ENCODE results near the gene NFATC2. TPM values are rescaled to one million over a fixed set of nuclear protein-coding genes. Genes with fewer than 3 reads are reported as not detected.

NFATC2 gene
- total RNA-seq, 4 donors from 2014 or later: 4.4 to 38.0 (median 13.6) TPM

- Histone ChIP-seq H3K36me3 (peaks cover 0 to 4% (median 0%) of the 10 kb centered on the region in 3 donors), H3K27me3 (no peaks in the 10 kb centered on the region), H3K27ac (no peak overlapping the region), H3K9me3 (no peaks in the 10 kb centered on the region), H3K4me1 (peaks cover 0 to 16% (median 13%) of the 10 kb centered on the region in 4 donors), H3K4me3 (no peak overlapping the region)
- no peak for DNase-seq
- TF ChIP-seq POLR2A (IDR thresholded peaks at IDR 0.05) (no peak), CTCF (IDR thresholded peaks at IDR 0.05) (no peak)
These were observed 89.7 kb downstream of the NFATC2 start for GRCh38 chr20:51452734-51453365.

- H3K4me3 ChIP-seq: no peak overlapping the region
- TF ChIP-seq CTCF (IDR thresholded peaks at IDR 0.05) (no peak), POLR2A (IDR thresholded peaks at IDR 0.05) (no peak)
- H3K27ac ChIP-seq: no peak overlapping the region
- H3K4me1 ChIP-seq: peaks cover 0 to 12% (median 11%) of the 10 kb centered on the region in 4 donors
- no peak for DNase-seq
- peaks cover 0 to 4% (median 0%) of the 10 kb centered on the region in 3 donors for H3K36me3 ChIP-seq
- no peaks in the 10 kb centered on the region for H3K27me3 ChIP-seq
- H3K9me3 ChIP-seq: no peaks in the 10 kb centered on the region
These were observed 90.4 kb downstream of the NFATC2 start for GRCh38 chr20:51452091-51452613.

GRCh38 chr20:51451484-51451883, 91.0 kb downstream of the NFATC2 start:
- H3K4me3 ChIP-seq: no peak overlapping the region
- H3K27ac ChIP-seq: no peak overlapping the region
- H3K4me1 ChIP-seq: peaks cover 0 to 8% (median 4%) of the 10 kb centered on the region in 4 donors
- no peaks in the 10 kb centered on the region for H3K9me3 ChIP-seq
- H3K27me3 ChIP-seq: no peaks in the 10 kb centered on the region
- no peak for TF ChIP-seq POLR2A (IDR thresholded peaks at IDR 0.05)
- TF ChIP-seq CTCF (IDR thresholded peaks at IDR 0.05): no peak
- H3K36me3 ChIP-seq: peaks cover 0 to 4% (median 0%) of the 10 kb centered on the region in 3 donors
- DNase-seq: no peak

GRCh38 chr20:51450984-51451383, 91.5 kb downstream of the NFATC2 start:
- Histone ChIP-seq H3K4me3 (no peak overlapping the region), H3K27me3 (no peaks in the 10 kb centered on the region), H3K27ac (no peak overlapping the region), H3K4me1 (peaks cover 0 to 7% (median under 1%) of the 10 kb centered on the region in 4 donors), H3K9me3 (no peaks in the 10 kb centered on the region), H3K36me3 (peaks cover 0 to 4% (median 0%) of the 10 kb centered on the region in 3 donors)
- no peak for TF ChIP-seq CTCF (IDR thresholded peaks at IDR 0.05)
- TF ChIP-seq POLR2A (IDR thresholded peaks at IDR 0.05): no peak
- DNase-seq: no peak

- Histone ChIP-seq H3K36me3 (peaks cover 0 to 4% (median 0%) of the 10 kb centered on the region in 3 donors), H3K4me1 (peaks cover 0 to 6% (median 0%) of the 10 kb centered on the region in 4 donors), H3K27me3 (no peaks in the 10 kb centered on the region), H3K9me3 (no peaks in the 10 kb centered on the region), H3K4me3 (no peak overlapping the region), H3K27ac (no peak overlapping the region)
- TF ChIP-seq POLR2A (IDR thresholded peaks at IDR 0.05) (no peak), CTCF (IDR thresholded peaks at IDR 0.05) (no peak)
- no peak for DNase-seq
These were observed 92.3 kb downstream of the NFATC2 start for GRCh38 chr20:51450221-51450712.

Data from Peyer's patch (tissue), 4 donors.